Body of pancreas (tissue), 4 donors: Measurements from ENCODE around the gene APCDD1.

Source experiments
- POLR2A ChIP-seq, 3 donors: fragments of 450-650 bp; IDR thresholded peaks; one replicate each; pipeline ENCODE4 v1.6.1; 2016; ENCODE audit warnings: antibody characterized with exemption in 3 of 3, mild to moderate bottlenecking in 2 of 3
- TF ChIP-seq, protein P1 (sequence below), 7 experiments: fragments of 450-650 bp in 4 of 7; fragments of 200-600 bp in 3 of 7; sonication (generic) in 3 of 7; IDR thresholded peaks; one replicate each; pipeline ENCODE4 v1.5.1; 2016 to 2019; ENCODE audit warnings: antibody characterized with exemption in 7 of 7

DNA sequence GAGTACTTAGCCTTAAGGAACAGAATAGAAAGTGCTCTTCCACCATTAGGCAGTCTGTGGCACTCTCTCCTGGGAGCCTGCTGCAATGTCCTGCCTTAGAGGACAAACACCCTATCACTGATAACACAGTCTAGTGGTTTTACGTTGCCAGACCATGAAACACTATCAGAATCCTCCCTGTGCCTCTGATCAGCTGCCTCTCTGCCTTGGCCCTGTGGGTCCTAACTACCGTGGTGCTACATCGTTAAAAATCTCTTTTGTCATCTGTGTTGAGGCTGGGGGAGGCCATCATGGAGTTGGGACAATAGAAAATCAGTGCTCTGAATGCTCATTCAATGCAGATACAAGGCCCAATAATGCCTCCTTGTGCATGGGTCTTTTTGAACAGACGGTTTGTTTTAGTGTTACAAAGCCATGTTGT, 11.9 kb upstream of the APCDD1 start:
- TF ChIP-seq, protein P1, sequence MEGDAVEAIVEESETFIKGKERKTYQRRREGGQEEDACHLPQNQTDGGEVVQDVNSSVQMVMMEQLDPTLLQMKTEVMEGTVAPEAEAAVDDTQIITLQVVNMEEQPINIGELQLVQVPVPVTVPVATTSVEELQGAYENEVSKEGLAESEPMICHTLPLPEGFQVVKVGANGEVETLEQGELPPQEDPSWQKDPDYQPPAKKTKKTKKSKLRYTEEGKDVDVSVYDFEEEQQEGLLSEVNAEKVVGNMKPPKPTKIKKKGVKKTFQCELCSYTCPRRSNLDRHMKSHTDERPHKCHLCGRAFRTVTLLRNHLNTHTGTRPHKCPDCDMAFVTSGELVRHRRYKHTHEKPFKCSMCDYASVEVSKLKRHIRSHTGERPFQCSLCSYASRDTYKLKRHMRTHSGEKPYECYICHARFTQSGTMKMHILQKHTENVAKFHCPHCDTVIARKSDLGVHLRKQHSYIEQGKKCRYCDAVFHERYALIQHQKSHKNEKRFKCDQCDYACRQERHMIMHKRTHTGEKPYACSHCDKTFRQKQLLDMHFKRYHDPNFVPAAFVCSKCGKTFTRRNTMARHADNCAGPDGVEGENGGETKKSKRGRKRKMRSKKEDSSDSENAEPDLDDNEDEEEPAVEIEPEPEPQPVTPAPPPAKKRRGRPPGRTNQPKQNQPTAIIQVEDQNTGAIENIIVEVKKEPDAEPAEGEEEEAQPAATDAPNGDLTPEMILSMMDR (IDR thresholded peaks at IDR 0.05) = peak in 3 of 7 experiments; percentile 14 to 41 (median 20)
- TF ChIP-seq POLR2A (IDR thresholded peaks at IDR 0.05) = no peak
